Activated T-cell treated with anti-CD3 and anti-CD28 coated beads, Interleukin-2, amount 50 U/mL, for 4 hours (primary cell): ENCODE measurements around the gene SHPK. TPM values are rescaled to one million over a fixed set of nuclear protein-coding genes. Genes with fewer than 3 reads are reported as not detected.
"Not testable (repeated sequence)": the region's sequence is repeated elsewhere in the genome, so short reads cannot be mapped to it uniquely, and the experiment has no call there.

ENCODE experiments used
- ATAC-seq, 2 donors: fragments of 200-7000 bp; cut with Tn5 transposase; one replicate each; pipeline ENCODE4 v1.10.0; 2021
- DNase-seq: peaks from one replicate; pipeline ENCODE4 v3.0.0-alpha.2; 2020
- H3K27me3 Mint-ChIP-seq: one replicate; pipeline ENCODE4 v1.8.0; 2021; ENCODE audit warnings: low read depth, mixed read lengths
- H3K36me3 Mint-ChIP-seq: one replicate; pipeline ENCODE4 v1.8.0; 2022; ENCODE audit warnings: mixed read lengths; ENCODE audit not compliant: insufficient read depth
- H3K4me1 Mint-ChIP-seq: one replicate; pipeline ENCODE4 v1.8.0; 2021; ENCODE audit warnings: low read depth, mixed read lengths
- H3K4me3 Mint-ChIP-seq: one replicate; pipeline ENCODE4 v1.8.0; 2021; ENCODE audit warnings: mild to moderate bottlenecking, moderate library complexity, mixed read lengths
- H3K9me3 Mint-ChIP-seq: one replicate; pipeline ENCODE4 v1.8.0; 2021; ENCODE audit warnings: mixed read lengths
- total RNA-seq, 3 donors: library from RNA; stranded (reverse); gene quantifications; one replicate each; pipeline ENCODE4 v1.2.1, GENCODE V29; 2021

Gene SHPK
- total RNA-seq, 3 donors from 2014 or later, result 9.1 to 14.7 (median 10.8) TPM

DNA sequence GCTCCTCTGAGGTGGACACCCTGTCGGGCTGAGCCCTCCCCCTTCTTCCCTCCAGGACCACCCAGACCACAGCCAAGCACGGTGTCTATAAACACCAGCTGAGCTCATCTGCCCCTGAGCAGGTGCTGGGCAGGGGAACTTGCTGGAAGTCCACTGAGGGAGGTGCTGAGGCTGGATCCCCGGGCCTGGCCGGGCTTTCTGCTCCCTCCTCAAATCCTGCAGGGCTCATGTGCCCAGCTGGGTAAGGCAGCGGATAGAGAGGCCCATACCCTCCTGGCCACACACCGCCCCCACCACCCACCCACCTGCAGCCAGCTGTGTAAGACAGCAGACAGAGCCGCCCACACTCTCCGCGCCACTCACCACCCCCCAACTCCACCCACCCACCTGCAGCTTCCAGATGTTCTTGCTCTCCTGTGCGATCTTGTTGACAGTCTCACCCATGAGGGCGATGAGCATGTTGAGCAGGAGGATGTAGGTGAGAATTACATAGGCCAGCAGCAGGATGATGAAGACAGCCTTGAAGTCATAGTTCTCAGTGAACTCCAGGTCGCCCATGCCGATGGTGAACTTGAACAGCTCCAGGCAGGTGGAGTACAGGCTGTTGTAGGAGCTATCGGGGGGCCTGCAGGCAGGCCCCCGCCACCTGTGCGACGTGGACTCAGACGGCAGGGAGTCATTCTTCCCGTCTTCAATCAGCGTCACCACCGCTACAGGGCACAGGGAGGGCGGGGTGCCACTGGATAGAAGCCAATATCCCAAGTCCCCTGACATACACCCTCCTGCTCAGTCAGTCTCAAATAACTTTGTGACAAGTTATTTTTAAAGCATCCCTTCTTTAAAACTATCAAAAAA lies 62.6 kb downstream of the SHPK start:
- Mint-ChIP-seq H3K4me3 (no peak overlapping the region), H3K9me3 (no peaks in the 10 kb centered on the region), H3K27me3 (no peaks in the 10 kb centered on the region), H3K36me3 (peaks cover 4% of the 10 kb centered on the region), H3K4me1 (no peaks in the 10 kb centered on the region)
- ATAC-seq (no peak), DNase-seq (no peak)

DNA sequence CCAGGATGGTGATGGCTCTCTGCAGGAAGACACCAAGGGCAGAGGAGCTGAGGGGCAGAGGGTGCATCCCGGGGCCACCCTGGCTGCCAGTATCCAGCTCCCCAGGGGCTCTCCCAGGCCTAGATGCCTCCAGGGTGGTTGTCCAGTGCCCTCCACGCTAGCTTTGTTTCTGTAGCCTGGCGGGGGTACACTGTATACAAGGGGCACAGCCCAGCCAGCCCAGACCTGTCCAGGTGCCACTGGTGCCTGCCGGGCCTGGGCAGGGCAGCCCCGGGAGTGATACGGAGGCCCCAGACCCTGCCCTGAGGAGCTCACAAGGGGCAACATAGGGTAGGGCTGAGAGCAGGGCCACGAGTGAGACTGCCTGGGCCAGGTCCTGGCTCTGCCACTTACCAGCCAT lies 63.8 kb downstream of the SHPK start:
- Mint-ChIP-seq H3K4me1 (no peaks in the 10 kb centered on the region), H3K4me3 (no peak overlapping the region), H3K27me3 (no peaks in the 10 kb centered on the region), H3K36me3 (peaks cover 6% of the 10 kb centered on the region), H3K9me3 (no peaks in the 10 kb centered on the region)
- DNase-seq (no peak), ATAC-seq (no peak)

DNA sequence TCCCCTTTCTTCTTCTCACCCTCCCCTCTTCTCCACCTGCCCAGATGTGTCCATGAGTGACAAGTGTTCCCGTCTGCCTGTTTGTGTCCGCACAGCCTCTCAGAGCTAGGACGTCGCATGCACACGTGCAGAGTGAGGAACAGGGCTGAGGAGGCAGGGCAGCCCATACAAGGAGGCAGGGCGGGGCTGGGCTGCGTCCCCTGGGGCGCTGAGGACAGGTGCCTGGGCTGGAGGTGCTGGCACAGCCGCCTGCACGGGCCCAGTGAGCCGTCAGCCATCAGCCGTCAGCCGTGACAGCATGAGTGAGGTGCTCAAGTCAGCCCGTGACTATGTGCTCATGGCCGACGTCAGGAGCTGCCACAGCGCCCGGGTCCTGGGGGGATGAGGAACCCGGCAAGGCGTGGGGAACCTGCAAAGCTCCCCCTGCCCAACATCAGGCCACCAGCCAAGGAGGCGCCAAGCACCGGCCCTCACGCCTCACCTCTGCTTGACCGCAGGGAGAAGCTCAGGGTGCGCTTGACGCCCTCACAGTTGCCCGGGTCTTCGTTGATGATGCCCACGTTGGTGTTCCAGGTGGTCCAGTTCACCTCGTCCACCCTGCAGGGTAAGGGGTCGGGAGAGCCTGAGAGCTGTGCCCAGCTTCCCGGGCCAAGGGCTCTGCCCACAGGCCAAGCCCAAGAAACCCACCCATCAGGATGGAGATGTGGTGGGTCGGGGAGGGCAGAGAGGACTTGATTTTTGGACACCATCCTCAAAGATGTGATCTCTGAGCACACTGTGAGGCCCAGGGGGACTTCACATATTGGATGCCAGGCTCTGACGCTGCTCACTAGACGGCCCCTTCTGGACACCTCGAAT lies 64.8 kb downstream of the SHPK start:
- ATAC-seq (no peak), DNase-seq (no peak)
- Mint-ChIP-seq H3K36me3 (peaks cover 6% of the 10 kb centered on the region), H3K27me3 (no peaks in the 10 kb centered on the region), H3K9me3 (no peaks in the 10 kb centered on the region), H3K4me1 (no peaks in the 10 kb centered on the region), H3K4me3 (no peak overlapping the region)

DNA sequence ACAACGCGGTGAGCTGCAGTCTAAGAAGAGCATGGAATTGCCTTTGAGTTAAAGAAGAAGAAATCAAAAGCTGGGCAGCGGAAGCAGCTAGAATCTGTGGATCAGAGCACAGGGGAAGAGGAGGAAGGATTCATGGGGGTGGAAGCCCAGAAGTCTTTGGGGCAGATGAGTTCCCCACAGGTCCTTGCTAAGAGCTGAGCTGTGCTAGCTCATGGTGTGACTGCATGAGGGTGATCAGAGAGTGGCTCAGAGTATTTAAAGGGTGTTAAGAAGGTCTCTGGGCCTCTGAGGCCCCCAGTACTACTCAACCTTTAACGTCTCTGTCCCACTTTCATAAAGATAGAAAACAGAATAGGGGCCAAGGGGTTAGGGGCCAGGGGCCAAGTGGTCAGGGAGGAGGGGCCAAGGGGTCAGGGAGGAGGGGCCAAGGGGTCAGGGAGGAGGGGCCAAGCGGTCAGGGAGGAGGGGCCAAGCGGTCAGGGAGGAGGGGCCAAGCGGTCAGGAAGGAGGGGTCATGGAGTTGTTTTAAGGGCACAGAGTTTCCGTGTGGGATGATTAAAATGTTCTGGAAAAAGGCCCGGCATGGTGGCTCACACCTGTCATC lies 66.4 kb downstream of the SHPK start:
- no peak overlapping the region for H3K4me3 Mint-ChIP-seq
- no peaks in the 10 kb centered on the region for H3K9me3 Mint-ChIP-seq
- H3K27me3 Mint-ChIP-seq, result no peaks in the 10 kb centered on the region
- peaks cover 6% of the 10 kb centered on the region for H3K36me3 Mint-ChIP-seq
- ATAC-seq (no peak), DNase-seq (no peak)
- no peaks in the 10 kb centered on the region for H3K4me1 Mint-ChIP-seq

DNA sequence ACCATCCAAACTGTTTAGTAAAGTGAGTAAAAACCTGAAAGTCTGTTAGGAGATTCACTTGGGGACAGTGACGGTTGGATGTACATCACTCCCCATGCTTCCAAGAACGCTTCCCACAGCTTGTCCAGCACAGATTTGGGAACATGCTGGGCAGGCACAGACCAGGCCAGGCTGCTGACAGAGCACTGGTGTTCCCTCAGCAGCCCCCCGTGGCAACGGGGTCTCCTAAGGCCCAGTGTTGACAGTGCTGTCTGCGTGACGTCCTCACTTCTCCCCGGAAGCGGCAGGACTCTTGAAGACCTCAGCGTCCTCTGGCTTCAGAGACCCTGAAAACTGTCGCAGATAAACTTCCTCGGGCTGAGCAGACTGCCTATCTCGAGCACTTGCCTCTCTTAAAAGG lies 69.5 kb downstream of the SHPK start:
- Mint-ChIP-seq H3K27me3 (no peaks in the 10 kb centered on the region), H3K9me3 (no peaks in the 10 kb centered on the region), H3K4me1 (no peaks in the 10 kb centered on the region), H3K4me3 (no peak overlapping the region), H3K36me3 (peaks cover 6% of the 10 kb centered on the region)
- DNase-seq (no peak), ATAC-seq (no peak)

DNA sequence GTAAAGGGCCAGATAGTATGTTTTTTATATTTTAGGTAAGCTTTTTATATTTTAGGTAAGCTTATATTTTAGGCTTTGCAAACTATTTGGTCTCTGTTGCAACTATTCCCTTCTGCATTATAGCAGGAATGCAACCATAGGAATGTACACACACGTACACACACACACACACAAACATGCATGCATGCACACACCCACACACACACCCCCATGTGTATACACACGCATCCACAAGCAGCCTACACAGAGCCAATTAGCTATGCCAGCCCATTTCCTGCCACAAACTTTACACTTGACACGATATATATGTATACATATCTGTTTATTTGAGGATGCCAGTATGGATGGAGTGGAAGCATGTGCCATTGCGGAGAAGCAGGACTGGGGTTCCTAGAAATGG lies 70.9 kb downstream of the SHPK start:
- Mint-ChIP-seq H3K36me3 (peaks cover 6% of the 10 kb centered on the region), H3K27me3 (no peaks in the 10 kb centered on the region), H3K9me3 (no peaks in the 10 kb centered on the region), H3K4me3 (no peak overlapping the region), H3K4me1 (no peaks in the 10 kb centered on the region)
- ATAC-seq, result no peak
- no peak for DNase-seq

DNA sequence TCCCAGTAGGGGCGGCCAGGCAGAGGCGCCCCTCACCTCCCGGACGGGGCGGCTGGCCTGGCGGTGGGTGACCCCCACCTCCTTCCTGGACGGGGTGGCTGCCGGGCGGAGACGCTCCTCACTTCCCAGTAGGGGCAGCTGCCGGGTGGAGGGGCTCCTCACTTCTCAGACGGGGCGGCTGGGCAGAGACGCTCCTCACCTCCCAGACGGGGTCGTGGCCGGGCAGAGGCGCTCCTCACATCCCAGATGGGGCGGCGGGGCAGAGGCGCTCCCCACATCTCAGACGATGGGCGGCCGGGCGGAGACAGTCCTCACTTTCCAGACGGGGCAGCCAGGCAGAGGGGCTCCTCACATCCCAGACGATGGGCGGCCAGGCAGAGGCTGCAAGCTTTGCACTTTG lies 71.8 kb downstream of the SHPK start:
- not testable (repeated sequence) for H3K36me3 Mint-ChIP-seq, H3K27me3 Mint-ChIP-seq, H3K4me3 Mint-ChIP-seq, ATAC-seq, H3K9me3 Mint-ChIP-seq, H3K4me1 Mint-ChIP-seq, DNase-seq

DNA sequence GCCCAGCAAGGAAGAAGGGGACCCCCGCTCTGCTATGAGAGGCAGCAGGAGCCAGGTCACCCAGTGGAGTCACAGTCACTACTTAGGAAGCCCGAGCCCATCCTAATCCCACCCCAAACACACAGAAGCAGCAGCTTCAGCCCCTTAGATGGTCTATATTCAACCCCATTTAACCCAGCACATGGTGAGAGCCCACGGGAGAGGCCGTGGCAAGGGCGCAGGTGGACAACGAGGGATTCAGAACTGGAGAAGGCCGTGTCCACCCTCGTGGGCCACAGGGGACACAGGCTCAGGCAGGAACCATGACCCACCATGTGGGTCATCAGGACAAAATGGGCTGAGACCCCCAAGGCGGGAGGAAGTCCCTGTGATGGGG lies 76.8 kb downstream of the SHPK start:
- ATAC-seq, result no peak
- H3K4me1 Mint-ChIP-seq, result peaks cover 21% of the 10 kb centered on the region
- peak overlapping the region; percentile 40 for H3K4me3 Mint-ChIP-seq
- H3K9me3 Mint-ChIP-seq, result no peaks in the 10 kb centered on the region
- peaks cover 6% of the 10 kb centered on the region for H3K27me3 Mint-ChIP-seq
- no peaks in the 10 kb centered on the region for H3K36me3 Mint-ChIP-seq
- no peak for DNase-seq

DNA sequence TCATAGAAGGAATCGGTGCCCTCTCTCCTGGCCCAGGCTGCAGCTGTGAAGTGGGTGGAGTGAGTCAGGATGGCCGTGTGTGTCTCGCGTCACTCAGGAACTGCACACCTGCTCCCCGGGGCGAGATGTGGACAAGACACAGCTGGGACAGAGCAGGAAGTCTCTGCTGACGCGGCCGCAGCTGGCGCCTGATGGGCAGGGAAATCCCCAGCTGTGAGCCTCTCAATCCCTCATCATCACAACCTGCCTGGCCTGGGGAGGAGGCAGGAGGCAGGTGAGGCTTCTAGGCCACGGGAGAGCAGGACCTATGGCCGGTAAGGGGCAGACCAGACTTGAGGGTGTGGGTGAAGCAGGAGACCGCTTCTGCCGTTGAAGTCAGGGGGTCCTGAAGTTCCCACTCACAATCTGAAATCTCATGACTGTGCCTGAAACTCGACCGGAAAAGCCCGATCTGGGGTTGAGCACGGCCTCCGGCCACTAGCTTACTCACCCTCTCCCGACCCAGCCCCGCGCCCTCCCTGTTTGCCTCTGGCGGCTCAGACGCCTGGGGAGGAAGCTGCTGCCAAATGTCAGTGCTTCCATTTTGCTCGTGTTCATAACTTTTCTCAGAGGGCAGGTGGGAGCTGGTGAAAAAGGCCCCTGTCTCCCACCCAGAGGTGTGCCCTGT lies 77.3 kb downstream of the SHPK start:
- peaks cover 21% of the 10 kb centered on the region for H3K4me1 Mint-ChIP-seq
- ATAC-seq, result peak; percentile 73 to 80
- peak; percentile 39 for DNase-seq
- no peaks in the 10 kb centered on the region for H3K9me3 Mint-ChIP-seq
- H3K27me3 Mint-ChIP-seq, result peaks cover 6% of the 10 kb centered on the region
- H3K36me3 Mint-ChIP-seq, result no peaks in the 10 kb centered on the region
- peak overlapping the region; percentile 40 for H3K4me3 Mint-ChIP-seq

Other genes starting within 250 kb of the SHPK start
- 1 to 10 TPM in 2 of 3 donors, under 1 TPM in 1; 0.40 to 3.7 (median 2.8) TPM for gene OR3A2, start 249.9 kb downstream of the SHPK start, total RNA-seq
- not detected for gene OR1E1, start 237.8 kb downstream of the SHPK start, total RNA-seq
- gene OR3A3, start 224.9 kb downstream of the SHPK start, total RNA-seq, result not detected
- gene OR1E2, start 202.4 kb downstream of the SHPK start, total RNA-seq, result not detected
- gene SPATA22, start 164.4 kb downstream of the SHPK start, total RNA-seq, result not detected
- not detected for gene ASPA, start 160.3 kb downstream of the SHPK start, total RNA-seq
- gene TRPV3, start 78.4 kb downstream of the SHPK start, total RNA-seq, result under 1 TPM; 0.45 to 0.84 (median 0.73) TPM
- 1 to 10 TPM in 2 of 3 donors, under 1 TPM in 1; 0.96 to 1.4 (median 1.2) TPM for gene TRPV1, start 26.8 kb downstream of the SHPK start, total RNA-seq
- 10 to 100 TPM; 19.4 to 34.4 (median 21.5) TPM for gene CTNS, start 510 bp upstream of the SHPK start, total RNA-seq
- gene TAX1BP3, start 32.3 kb upstream of the SHPK start, total RNA-seq, result 10 to 100 TPM in 1 of 3 donors, 1 to 10 TPM in 2; 8.9 to 10.6 (median 9.2) TPM
- 10 to 100 TPM; 66.3 to 99.5 (median 98.0) TPM for gene EMC6, start 32.6 kb upstream of the SHPK start, total RNA-seq
- gene P2RX5, start 59.9 kb upstream of the SHPK start, total RNA-seq, result 10 to 100 TPM; 29.5 to 53.5 (median 30.8) TPM
- 10 to 100 TPM in 2 of 3 donors, 1 to 10 TPM in 1; 7.3 to 12.2 (median 11.1) TPM for gene HASPIN, start 87.7 kb upstream of the SHPK start, total RNA-seq
- 10 to 100 TPM; 15.0 to 20.6 (median 18.1) TPM for gene ITGAE, start 164.9 kb upstream of the SHPK start, total RNA-seq
- 10 to 100 TPM; 33.2 to 39.1 (median 36.4) TPM for gene NCBP3, start 210.0 kb upstream of the SHPK start, total RNA-seq